Fibroblast of mammary gland (primary cell): Measurements from ENCODE around the gene XPOT.

Source experiments
- DNase-seq: peaks from one replicate; pipeline ENCODE4 v3.0.0-alpha.2; 2010; ENCODE audit warnings: low read depth
- H3K4me3 ChIP-seq: 2 replicates; pipeline ENCODE4 v1.5.1; 2011; ENCODE audit warnings: low read depth, mild to moderate bottlenecking, low read length, moderate library complexity; ENCODE audit not compliant: control insufficient read depth
- CTCF ChIP-seq: conservative IDR thresholded peaks from 2 replicates; pipeline ENCODE4 v1.5.1; 2011; ENCODE audit warnings: low read depth, low read length, inconsistent platforms; ENCODE audit not compliant: control insufficient read depth, insufficient read depth

The XPOT gene

DNA sequence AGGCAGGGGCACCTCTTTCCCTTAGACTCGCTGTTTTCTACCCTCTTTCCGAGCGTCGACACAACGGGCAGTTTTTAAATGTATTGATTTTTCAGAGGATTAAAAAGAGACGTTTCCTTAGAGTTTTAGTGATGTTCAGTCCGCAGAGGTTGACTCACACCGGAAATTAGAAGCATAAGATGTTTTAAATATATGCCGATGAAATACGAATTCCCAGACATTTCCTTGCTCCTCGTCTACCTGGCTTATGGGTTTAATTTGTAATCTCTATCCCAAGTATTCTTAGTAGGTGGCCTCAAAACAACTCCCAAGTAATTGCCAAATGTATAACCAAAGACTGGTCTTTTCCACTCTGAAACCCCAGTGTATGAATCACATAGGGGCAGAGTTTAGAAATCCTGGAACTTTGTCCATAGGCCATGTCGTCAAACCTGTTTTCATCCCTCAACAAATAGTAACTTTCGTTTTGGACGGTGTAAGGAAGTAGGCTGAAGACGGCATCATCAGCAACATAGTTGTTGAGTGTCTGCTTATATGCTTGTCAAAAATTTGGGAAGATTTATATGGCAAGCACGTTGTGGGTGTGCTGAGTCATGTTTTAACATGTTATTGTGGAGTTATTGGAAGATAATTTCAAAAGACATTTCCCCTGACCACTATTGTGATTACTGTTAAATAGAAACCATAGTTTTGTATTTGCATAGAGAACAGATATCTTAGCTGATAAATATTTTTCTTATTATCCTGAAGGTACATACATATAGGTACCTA lies 48.6 kb downstream of the XPOT start:
- DNase-seq = peak; percentile 97
- TF ChIP-seq CTCF = no peak
- H3K4me3 ChIP-seq = peak overlapping the region; percentile 86

DNA sequence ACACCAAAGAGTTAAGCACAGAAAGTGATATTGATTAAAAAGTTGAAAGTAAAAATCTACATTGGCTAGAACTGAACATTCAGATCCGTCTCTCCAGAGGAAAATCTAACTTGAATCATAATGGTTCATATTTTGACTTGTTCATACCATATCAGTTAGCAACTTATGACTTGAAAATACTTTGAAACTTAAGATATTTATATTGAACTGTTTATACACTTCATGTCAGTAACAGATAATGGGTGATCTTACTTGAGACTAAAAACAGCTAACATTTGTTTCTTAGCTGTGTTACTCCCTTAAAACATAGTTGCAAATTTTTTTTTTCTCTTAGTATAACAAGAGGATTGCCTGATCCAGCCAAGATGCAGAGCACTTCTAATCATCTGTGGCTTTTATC lies 51.3 kb downstream of the XPOT start:
- no peak for TF ChIP-seq CTCF
- no peak for DNase-seq
- H3K4me3 ChIP-seq = no peak overlapping the region

GRCh38 chr12:64456119-64456518 lies 51.9 kb downstream of the XPOT start:
- TF ChIP-seq CTCF = no peak
- DNase-seq = no peak
- no peak overlapping the region for H3K4me3 ChIP-seq

- DNase-seq = peak; percentile 47
- no peak for TF ChIP-seq CTCF
- H3K4me3 ChIP-seq = no peak overlapping the region
Measured at GRCh38 chr12:64457032-64457431, 52.8 kb downstream of the XPOT start.

- no peak for DNase-seq
- no peak for TF ChIP-seq CTCF
- no peak overlapping the region for H3K4me3 ChIP-seq
Measured at GRCh38 chr12:64457466-64457865, 53.3 kb downstream of the XPOT start.

DNA sequence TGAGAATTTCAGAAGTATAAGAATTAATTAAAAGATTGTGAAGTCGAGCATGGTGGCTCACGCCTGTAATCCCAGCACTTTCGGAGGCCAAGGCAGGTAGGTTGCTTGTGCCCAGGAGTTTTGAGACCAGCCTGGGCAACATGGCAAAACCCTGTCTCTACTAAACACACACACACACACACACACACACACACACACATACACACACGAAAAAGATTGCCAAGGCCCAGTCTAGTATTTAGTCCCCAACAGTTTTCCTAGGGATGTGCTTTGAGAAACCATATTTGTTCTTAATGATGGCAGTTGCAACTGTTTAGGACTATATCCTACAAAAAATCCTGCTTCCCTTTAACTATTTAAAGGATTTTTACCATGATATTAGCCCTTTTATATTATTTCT lies 53.7 kb downstream of the XPOT start:
- DNase-seq = no peak
- no peak overlapping the region for H3K4me3 ChIP-seq
- TF ChIP-seq CTCF = no peak
